ENCODE measurements around the gene TMCC1.

GRCh38 chr3:129809297-129809696 lies 84.2 kb downstream of the TMCC1 start:
- TF ChIP-seq LARP7 (IDR thresholded peaks at IDR 0.05) (no peak), CTCF (IDR thresholded peaks at IDR 0.05 in 2 of 3, conservative IDR thresholded peaks at IDR 0.05 in 1 of 3; ENCODE audit: control insufficient read depth in 2 of 3, extremely low read depth in 1 of 3, insufficient read depth in 1 of 3, low read depth in 3 of 3, low read length in 3 of 3) (no peak), CHD4 (IDR thresholded peaks at IDR 0.05) (no peak)

Measured in GM12878 (cell line).